Activated naive CD4-positive, alpha-beta T cell treated with anti-CD3 and anti-CD28 coated beads for 36 hours (primary cell): ENCODE data around the gene RANBP3L. TPM values are rescaled to one million over a fixed set of nuclear protein-coding genes. Genes with fewer than 3 reads are reported as not detected.

Source experiments
- total RNA-seq, 2 experiments: library from RNA; stranded (reverse); gene quantifications; one replicate each; pipeline ENCODE4 v1.2.3, GENCODE V29; 2021

RANBP3L gene
- total RNA-seq, 2 experiments from 2014 or later: 0.10 TPM; not detected in 1

Other genes starting within 250 kb of the RANBP3L start
- not detected for gene UGT3A2, start 235.0 kb downstream of the RANBP3L start, total RNA-seq
- gene LMBRD2, start 150.0 kb downstream of the RANBP3L start, total RNA-seq: 1 to 10 TPM; 7.6 to 8.0 TPM
- 10 to 100 TPM; 44.4 to 48.1 TPM for gene SKP2, start 149.8 kb downstream of the RANBP3L start, total RNA-seq
- gene NADK2, start 60.0 kb downstream of the RANBP3L start, total RNA-seq: 10 to 100 TPM; 19.9 to 20.0 TPM